ENCODE data around the gene WASF3.

- TF ChIP-seq, protein P1, sequence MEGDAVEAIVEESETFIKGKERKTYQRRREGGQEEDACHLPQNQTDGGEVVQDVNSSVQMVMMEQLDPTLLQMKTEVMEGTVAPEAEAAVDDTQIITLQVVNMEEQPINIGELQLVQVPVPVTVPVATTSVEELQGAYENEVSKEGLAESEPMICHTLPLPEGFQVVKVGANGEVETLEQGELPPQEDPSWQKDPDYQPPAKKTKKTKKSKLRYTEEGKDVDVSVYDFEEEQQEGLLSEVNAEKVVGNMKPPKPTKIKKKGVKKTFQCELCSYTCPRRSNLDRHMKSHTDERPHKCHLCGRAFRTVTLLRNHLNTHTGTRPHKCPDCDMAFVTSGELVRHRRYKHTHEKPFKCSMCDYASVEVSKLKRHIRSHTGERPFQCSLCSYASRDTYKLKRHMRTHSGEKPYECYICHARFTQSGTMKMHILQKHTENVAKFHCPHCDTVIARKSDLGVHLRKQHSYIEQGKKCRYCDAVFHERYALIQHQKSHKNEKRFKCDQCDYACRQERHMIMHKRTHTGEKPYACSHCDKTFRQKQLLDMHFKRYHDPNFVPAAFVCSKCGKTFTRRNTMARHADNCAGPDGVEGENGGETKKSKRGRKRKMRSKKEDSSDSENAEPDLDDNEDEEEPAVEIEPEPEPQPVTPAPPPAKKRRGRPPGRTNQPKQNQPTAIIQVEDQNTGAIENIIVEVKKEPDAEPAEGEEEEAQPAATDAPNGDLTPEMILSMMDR (IDR thresholded peaks at IDR 0.05) = no peak
- TF ChIP-seq POLR2A (IDR thresholded peaks at IDR 0.05) = no peak
Measured at GRCh38 chr13:26560456-26560855, 3.0 kb downstream of the WASF3 start.
